AG04449 (cell line): Measurements from ENCODE around the gene HCK.

ENCODE experiments used
- CTCF ChIA-PET: fragments of 350-600 bp; formaldehyde crosslinking; extraction: SDS; loops from one replicate; lab custom pipeline; 2021; ENCODE audit warnings: antibody characterized with exemption; lab: Yijun Ruan, JAX
- POLR2A ChIA-PET: fragments of 400-600, 350-600 bp; formaldehyde crosslinking; extraction: SDS; loops from one replicate; lab custom pipeline; 2020; ENCODE audit warnings: antibody characterized with exemption, inconsistent platforms; lab: Yijun Ruan, JAX
- DNase-seq: peaks from one replicate; pipeline ENCODE4 v3.0.0-alpha.2; 2010; ENCODE audit warnings: low read depth, low spot score
- H3K4me3 ChIP-seq: 2 replicates; pipeline ENCODE4 v1.5.1; 2011; ENCODE audit warnings: low read depth, mild to moderate bottlenecking, control low read depth, low read length
- CTCF ChIP-seq: IDR thresholded peaks from one replicate; pipeline ENCODE4 v1.5.1; 2011; ENCODE audit warnings: mild to moderate bottlenecking, moderate library complexity, low read length, control low read depth, inconsistent platforms; ENCODE audit not compliant: insufficient read depth; ENCODE audit errors: missing control alignments

The HCK gene

DNA sequence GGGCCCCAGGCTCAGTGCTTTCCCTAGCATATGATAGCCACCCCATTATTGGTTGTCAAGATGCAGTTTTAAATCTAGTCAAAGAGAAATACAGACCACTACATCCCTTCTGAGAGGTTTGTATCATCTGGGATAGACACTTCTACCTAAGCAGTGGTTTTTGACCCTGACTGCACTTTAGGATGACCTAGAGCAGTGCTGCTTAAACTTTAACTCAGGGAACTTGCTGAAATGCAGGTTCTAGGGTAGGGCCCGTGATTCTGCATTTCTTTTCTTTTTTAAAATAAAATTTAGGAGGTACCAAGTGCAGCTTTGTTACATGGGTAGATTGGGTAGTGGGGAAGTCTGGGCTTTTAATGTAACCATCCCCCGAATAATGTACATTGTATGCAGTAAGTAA lies 76.1 kb downstream of the HCK start:
- H3K4me3 ChIP-seq = no peak overlapping the region
- no peak for TF ChIP-seq CTCF
- no peak for DNase-seq
- ChIA-PET CTCF (interaction anchor here (0.7 kb wide), 1 partner anchor 39 kb away, joined by 3 read pairs; no protein-coding TSS in a partner anchor), POLR2A (no interaction called here)

GRCh38 chr20:32129863-32130262 lies 77.8 kb downstream of the HCK start:
- H3K4me3 ChIP-seq = no peak overlapping the region
- POLR2A ChIA-PET = no interaction called here
- CTCF ChIA-PET = interaction anchor here (1.2 kb wide), 1 partner anchor 296 kb away, joined by 3 read pairs; no protein-coding TSS in a partner anchor
- TF ChIP-seq CTCF = no peak
- DNase-seq = no peak

- no peak for TF ChIP-seq CTCF
- POLR2A ChIA-PET = no interaction called here
- DNase-seq = no peak
- no peak overlapping the region for H3K4me3 ChIP-seq
- CTCF ChIA-PET = no interaction called here
These were observed 78.3 kb downstream of the HCK start for GRCh38 chr20:32130352-32130751.

DNA sequence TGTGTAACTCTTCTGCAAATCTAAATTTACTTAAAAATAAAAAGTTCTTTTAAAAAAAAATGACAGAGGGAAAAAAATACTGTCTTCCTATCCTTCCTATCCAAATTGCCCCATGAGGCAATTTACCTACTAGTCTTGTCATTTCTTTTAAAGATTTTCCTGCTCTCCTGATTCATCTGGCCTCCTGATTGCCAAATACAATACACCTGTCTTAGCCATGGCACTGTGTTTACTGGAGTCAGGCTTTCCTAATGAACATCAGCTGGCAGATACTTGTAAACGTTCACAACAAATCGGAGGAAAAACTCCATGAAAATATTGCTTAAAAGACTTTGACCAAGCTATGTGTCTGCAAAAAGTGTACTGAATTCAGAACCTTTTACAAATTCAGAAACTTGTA lies 78.9 kb downstream of the HCK start:
- no peak for DNase-seq
- ChIA-PET POLR2A (no interaction called here), CTCF (no interaction called here)
- H3K4me3 ChIP-seq = no peak overlapping the region
- no peak for TF ChIP-seq CTCF

DNA sequence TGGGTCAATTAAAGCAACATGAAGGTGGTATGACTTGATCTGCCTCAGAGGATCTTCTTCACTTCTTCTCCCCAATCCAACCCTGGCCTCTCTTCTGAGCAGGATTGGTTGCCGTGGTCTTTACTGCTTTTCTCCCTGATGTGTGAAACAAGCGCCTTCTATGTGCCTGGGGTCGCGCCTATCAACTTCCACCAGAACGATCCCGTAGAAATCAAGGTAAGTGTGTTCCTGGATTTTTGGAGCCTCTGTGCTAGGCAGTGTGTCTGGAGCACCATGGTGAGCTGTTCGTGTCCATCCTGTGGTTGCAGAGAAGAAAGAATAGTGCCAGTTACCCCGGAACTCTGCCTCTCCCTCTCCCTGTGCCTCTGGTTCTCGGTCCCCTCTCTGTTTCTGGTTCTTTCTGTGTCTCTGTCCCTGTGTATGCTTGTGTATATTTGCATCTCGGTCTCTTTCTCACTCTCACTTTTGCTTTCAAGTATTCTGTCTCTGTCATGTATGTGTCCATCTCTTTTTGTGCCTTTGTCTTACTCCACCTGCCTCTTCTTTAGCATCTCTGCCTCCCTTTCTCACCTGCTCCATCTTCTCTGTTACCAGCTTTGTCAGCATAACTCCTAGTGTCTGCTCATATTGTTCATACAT lies 81.0 kb downstream of the HCK start:
- ChIA-PET CTCF (no interaction called here), POLR2A (no interaction called here)
- TF ChIP-seq CTCF = no peak
- no peak overlapping the region for H3K4me3 ChIP-seq
- no peak for DNase-seq

- POLR2A ChIA-PET = no interaction called here
These were observed 82.0 kb downstream of the HCK start for GRCh38 chr20:32134026-32134425.

More at GRCh38 chr20:32134026-32134425, 82.0 kb downstream of the HCK start:
- no peak for DNase-seq
- no peak for TF ChIP-seq CTCF
- CTCF ChIA-PET = interaction anchor here (0.7 kb wide), 1 partner anchor 21 kb away, joined by 3 read pairs; no protein-coding TSS in a partner anchor
- H3K4me3 ChIP-seq = no peak overlapping the region
